HCT116 (cell line): ENCODE measurements around the gene GRM4. TPM values are rescaled to one million over a fixed set of nuclear protein-coding genes. Genes with fewer than 3 reads are reported as not detected.

Experiments
- ATAC-seq: fragments of 200-7000 bp; cut with Tn5 transposase; 2 replicates; pipeline ENCODE4 v1.9.1; 2020; ENCODE audit warnings: mild to moderate bottlenecking, moderate library complexity
- BruUV-seq: library from RNA; stranded (reverse); fragments of 400-500 nt; replicated peaks from 2 replicates; lab custom pipeline; 2021; lab: Mats Ljungman, UMichigan
- CTCF ChIA-PET: fragments of 300-600 bp; sonication (Branson Sonifier 250); formaldehyde crosslinking; loops from one replicate; lab custom pipeline; 2021; ENCODE audit warnings: antibody characterized with exemption; lab: Charles Lee
- POLR2A ChIA-PET: fragments of 300-600, 350-600 bp; sonication (Branson Sonifier 250); formaldehyde crosslinking; loops from one replicate; lab custom pipeline; 2021; ENCODE audit warnings: antibody characterized with exemption; lab: Charles Lee
- RAD21 ChIA-PET, 2 experiments: fragments of 300-600 bp; sonication (Branson Sonifier 250); formaldehyde crosslinking; loops; one replicate each; lab custom pipeline; 2023; ENCODE audit warnings: low total read pairs in 2 of 2; ENCODE audit not compliant: uncharacterized antibody in 2 of 2, unreplicated experiment in 2 of 2, low non-redundant PET in 1 of 2; lab: Charles Lee
- DNase-seq: peaks from one replicate; pipeline ENCODE4 v3.0.0-alpha.2; 2010; ENCODE audit warnings: low read depth, low spot score
- H2AFZ ChIP-seq: fragments of 200-600 bp; shearing (Covaris generic), sonication (generic); 2 replicates; pipeline ENCODE4 v1.6.1; 2017; ENCODE audit warnings: low read depth, mixed run types, mixed read lengths, antibody characterized with exemption, low read length; ENCODE audit not compliant: poor library complexity, severe bottlenecking
- H3K27ac ChIP-seq: 2 replicates; pipeline ENCODE4 v1.5.1; 2012; ENCODE audit warnings: low read depth, low read length
- H3K27me3 ChIP-seq: fragments of 200-600 bp; sonication (generic); 2 replicates; pipeline ENCODE4 v1.6.1; 2016; ENCODE audit warnings: mixed run types, low read length, mixed read lengths; ENCODE audit not compliant: insufficient read depth
- H3K36me3 ChIP-seq, 2 experiments: fragments of 200-500 bp in 1 of 2; fragments of 200-600 bp in 1 of 2; sonication (Bioruptor generic) in 1 of 2; sonication (generic) in 1 of 2; 2 replicates each; pipeline versions ENCODE4 v1.5.1 to v1.6.1; 2014 to 2016; ENCODE audit warnings: low read length in 2 of 2, inconsistent platforms in 1 of 2, mixed read lengths in 1 of 2, mixed run types in 1 of 2; ENCODE audit not compliant: insufficient read depth in 2 of 2, control insufficient read depth in 1 of 2
- H3K4me1 ChIP-seq, 2 experiments: fragments of 200-600 bp in 1 of 2; sonication (generic) in 1 of 2; 2 replicates each; pipeline versions ENCODE4 v1.5.1 to v1.6.1; 2012 to 2017; ENCODE audit warnings: low read length in 2 of 2, inconsistent platforms in 1 of 2, mild to moderate bottlenecking in 1 of 2, mixed read lengths in 1 of 2, mixed run types in 1 of 2, moderate library complexity in 1 of 2; ENCODE audit not compliant: insufficient read depth in 2 of 2, control insufficient read depth in 1 of 2
- H3K4me2 ChIP-seq: fragments of 200-600 bp; sonication (generic); 2 replicates; pipeline ENCODE4 v1.6.1; 2017; ENCODE audit warnings: mixed run types, low read length, mixed read lengths
- H3K4me3 ChIP-seq, 2 experiments: fragments of 200-600 bp in 1 of 2; sonication (generic) in 1 of 2; replicated peaks in 1 of 2; 2 replicates each; pipeline ENCODE4 v1.5.1; 2011 to 2016; ENCODE audit warnings: low read length in 2 of 2, control low read depth in 1 of 2, low read depth in 1 of 2, mild to moderate bottlenecking in 1 of 2, mixed read lengths in 1 of 2, mixed run types in 1 of 2
- H3K79me2 ChIP-seq: fragments of 200-600 bp; sonication (generic); 2 replicates; pipeline ENCODE4 v1.6.1; 2017; ENCODE audit warnings: mild to moderate bottlenecking, mixed run types, low read length, moderate library complexity, mixed read lengths; ENCODE audit not compliant: insufficient read depth
- H3K9ac ChIP-seq: fragments of 200-600 bp; sonication (generic); 2 replicates; pipeline ENCODE4 v1.6.1; 2016; ENCODE audit warnings: low read length, mixed read lengths
- H3K9me2 ChIP-seq: fragments of 200-600 bp; sonication (generic), shearing (Covaris generic); 2 replicates; pipeline ENCODE4 v1.6.1; 2017; ENCODE audit warnings: mixed run types, mild to moderate bottlenecking, moderate library complexity; ENCODE audit not compliant: insufficient read depth
- H3K9me3 ChIP-seq, 2 experiments: fragments of 200-500 bp in 1 of 2; fragments of 200-600 bp in 1 of 2; sonication (Bioruptor generic) in 1 of 2; sonication (generic) in 1 of 2; 2 replicates each; pipeline ENCODE4 v1.6.1; 2014 to 2017; ENCODE audit warnings: low read length in 2 of 2, mixed read lengths in 2 of 2, inconsistent platforms in 1 of 2, low read depth in 1 of 2, mild to moderate bottlenecking in 1 of 2, mixed run types in 1 of 2, moderate library complexity in 1 of 2; ENCODE audit not compliant: control insufficient read depth in 1 of 2, insufficient read depth in 1 of 2
- H4K20me1 ChIP-seq: fragments of 200-600 bp; sonication (generic), shearing (Covaris generic); 2 replicates; pipeline ENCODE4 v1.6.1; 2017; ENCODE audit warnings: mixed run types, mild to moderate bottlenecking, moderate library complexity; ENCODE audit not compliant: insufficient read depth
- CBX3 ChIP-seq: IDR thresholded peaks from 2 replicates; pipeline ENCODE4 v1.6.1; 2012; ENCODE audit warnings: low read depth
- EZH2 ChIP-seq: fragments of 200-600 bp; sonication (generic); IDR thresholded peaks from 2 replicates; pipeline ENCODE4 v1.6.1; 2017; ENCODE audit warnings: antibody characterized with exemption, mixed run types
- FOSL1 ChIP-seq: IDR thresholded peaks from 2 replicates; pipeline ENCODE4 v1.6.1; 2012; ENCODE audit warnings: low read depth
- JUND ChIP-seq: IDR thresholded peaks from 2 replicates; pipeline ENCODE4 v1.6.1; 2012
- SIN3A ChIP-seq: IDR thresholded peaks from 2 replicates; pipeline ENCODE4 v1.6.1; 2012; ENCODE audit warnings: low read depth
- SRF ChIP-seq: IDR thresholded peaks from 2 replicates; pipeline ENCODE4 v1.6.1; 2012; ENCODE audit warnings: low read depth
- TCF7L2 ChIP-seq: IDR thresholded peaks from 2 replicates; pipeline ENCODE4 v1.7.0; 2011; ENCODE audit warnings: borderline replicate concordance, inconsistent platforms; ENCODE audit not compliant: insufficient read depth, insufficient read length; ENCODE audit errors: extremely low read depth
- YY1 ChIP-seq: IDR thresholded peaks from 2 replicates; pipeline ENCODE4 v1.6.1; 2011; ENCODE audit warnings: low read length, low read depth, moderate library complexity, mild to moderate bottlenecking; ENCODE audit not compliant: insufficient replicate concordance; ENCODE audit errors: extremely low read depth
- intact Hi-C: fragments of 100-400 bp; cut with micrococcal nuclease; formaldehyde crosslinking; loops from 2 replicates; pipeline ENCODE4 v1.10.0; 2022
- total RNA-seq: library from RNA; stranded (reverse); gene quantifications from one replicate; pipeline ENCODE4 v1.2.1, GENCODE V29; 2021; ENCODE audit not compliant: unreplicated experiment
- TF ChIP-seq, protein P1 (sequence below): IDR thresholded peaks from 2 replicates; pipeline ENCODE4 v1.6.1; 2012

GRM4 gene
- total RNA-seq, 1 experiment from 2014 or later = 2.6 TPM

DNA sequence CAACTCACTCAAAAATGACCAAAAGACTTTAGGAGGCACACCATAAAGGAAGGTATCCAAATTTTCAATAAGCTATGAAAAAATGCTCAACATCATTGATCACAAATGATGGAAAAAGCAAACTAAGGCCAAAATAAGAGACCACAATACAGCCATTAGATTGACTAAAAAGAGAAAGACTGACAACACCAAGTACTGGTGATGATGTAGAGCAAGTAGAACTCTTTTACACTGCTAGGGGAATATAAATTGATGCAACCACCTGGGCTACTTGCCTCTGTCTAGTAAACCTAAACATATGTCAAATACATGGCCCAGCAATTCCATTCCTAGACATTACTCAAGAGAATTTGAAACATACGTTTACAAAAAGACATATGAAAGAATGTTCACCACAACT is 148.6 kb downstream of the GRM4 start:
- Histone ChIP-seq H3K79me2 (no peaks in the 10 kb centered on the region), H3K9me3 (no peaks in the 10 kb centered on the region), H3K4me1 (no peaks in the 10 kb centered on the region), H3K4me2 (no peak overlapping the region), H3K27me3 (no peaks in the 10 kb centered on the region), H3K4me3 (no peak overlapping the region), H4K20me1 (no peaks in the 10 kb centered on the region), H3K9me2 (no peaks in the 10 kb centered on the region), H2AFZ (no peak overlapping the region), H3K27ac (no peak overlapping the region), H3K9ac (no peak overlapping the region), H3K36me3 (no peaks in the 10 kb centered on the region)
- ChIA-PET POLR2A (no interaction called here), CTCF (no interaction called here), RAD21 (no interaction called here)
- intact Hi-C loops = no loop called here
- DNase-seq = no peak
- ATAC-seq = no peak
- TF ChIP-seq, protein P1, sequence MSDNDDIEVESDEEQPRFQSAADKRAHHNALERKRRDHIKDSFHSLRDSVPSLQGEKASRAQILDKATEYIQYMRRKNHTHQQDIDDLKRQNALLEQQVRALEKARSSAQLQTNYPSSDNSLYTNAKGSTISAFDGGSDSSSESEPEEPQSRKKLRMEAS = no peak
- TF ChIP-seq FOSL1 (no peak), YY1 (no peak), EZH2 (no peak)
- no TSS peak for BruUV-seq

DNA sequence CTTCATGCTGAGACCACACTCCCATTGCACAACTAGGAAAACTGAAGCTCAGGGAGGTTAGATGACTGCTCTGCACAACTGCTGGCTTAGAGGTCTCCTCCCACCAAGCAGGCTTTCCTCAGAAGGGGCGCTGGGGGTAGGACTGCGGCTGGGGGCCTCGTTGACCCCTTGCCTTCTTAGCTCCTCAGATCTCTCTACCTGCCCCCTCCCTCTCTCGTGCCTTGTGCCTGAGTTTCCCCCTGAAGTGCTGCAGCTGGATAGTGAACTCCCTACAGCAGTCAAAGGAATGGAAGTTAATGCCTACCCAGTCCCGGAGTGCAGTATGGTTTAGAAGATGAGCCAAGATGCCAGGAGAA is 149.8 kb downstream of the GRM4 start:
- Histone ChIP-seq H3K9me3 (no peaks in the 10 kb centered on the region), H3K36me3 (no peaks in the 10 kb centered on the region), H3K9me2 (no peaks in the 10 kb centered on the region), H3K27ac (no peak overlapping the region), H3K9ac (no peak overlapping the region), H3K27me3 (no peaks in the 10 kb centered on the region), H3K79me2 (no peaks in the 10 kb centered on the region)
- ATAC-seq (no peak), DNase-seq (no peak)
- CTCF ChIA-PET = interaction anchor here (0.9 kb wide), 1 partner anchor 28 kb away, joined by 3 read pairs; no protein-coding TSS in a partner anchor
- RAD21 ChIA-PET = no interaction called here
- no TSS peak for BruUV-seq
- POLR2A ChIA-PET = no interaction called here
- no peak for TF ChIP-seq EZH2
- TF ChIP-seq, protein P1 = no peak
- no peak for TF ChIP-seq SRF
- TF ChIP-seq JUND = no peak
- TF ChIP-seq SIN3A = no peak
- TF ChIP-seq CBX3 = no peak
- no peak for TF ChIP-seq YY1
- TF ChIP-seq TCF7L2 = no peak
- TF ChIP-seq, all 23 proteins: peak for 0
- no peak overlapping the region for H2AFZ ChIP-seq
- H3K4me1 ChIP-seq = no peaks in the 10 kb centered on the region
- intact Hi-C loops = no loop called here
- no peaks in the 10 kb centered on the region for H4K20me1 ChIP-seq
- no peak overlapping the region for H3K4me2 ChIP-seq
- no peak overlapping the region for H3K4me3 ChIP-seq
